Measurements from ENCODE around the gene PKNOX2.

Gene PKNOX2

DNA sequence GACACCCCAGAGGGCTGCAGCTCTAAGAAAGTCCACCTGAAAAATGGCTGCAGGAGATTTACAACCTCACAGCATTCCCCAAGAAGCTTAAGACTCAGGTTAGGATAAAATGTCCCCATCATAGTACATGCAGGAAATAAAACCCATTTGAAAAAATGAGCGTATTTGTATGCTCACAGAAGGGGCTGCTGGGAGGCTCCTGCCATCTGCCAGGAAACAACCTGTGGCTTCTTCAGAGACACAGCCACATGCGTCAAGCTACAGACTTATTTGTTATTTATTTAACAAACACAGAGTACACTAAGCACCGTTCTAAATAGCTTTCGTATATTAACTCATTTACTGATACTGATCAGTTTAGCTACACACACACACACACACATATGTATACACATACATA, 258.1 kb downstream of the PKNOX2 start:
- FAIRE-seq = no peak

DNA sequence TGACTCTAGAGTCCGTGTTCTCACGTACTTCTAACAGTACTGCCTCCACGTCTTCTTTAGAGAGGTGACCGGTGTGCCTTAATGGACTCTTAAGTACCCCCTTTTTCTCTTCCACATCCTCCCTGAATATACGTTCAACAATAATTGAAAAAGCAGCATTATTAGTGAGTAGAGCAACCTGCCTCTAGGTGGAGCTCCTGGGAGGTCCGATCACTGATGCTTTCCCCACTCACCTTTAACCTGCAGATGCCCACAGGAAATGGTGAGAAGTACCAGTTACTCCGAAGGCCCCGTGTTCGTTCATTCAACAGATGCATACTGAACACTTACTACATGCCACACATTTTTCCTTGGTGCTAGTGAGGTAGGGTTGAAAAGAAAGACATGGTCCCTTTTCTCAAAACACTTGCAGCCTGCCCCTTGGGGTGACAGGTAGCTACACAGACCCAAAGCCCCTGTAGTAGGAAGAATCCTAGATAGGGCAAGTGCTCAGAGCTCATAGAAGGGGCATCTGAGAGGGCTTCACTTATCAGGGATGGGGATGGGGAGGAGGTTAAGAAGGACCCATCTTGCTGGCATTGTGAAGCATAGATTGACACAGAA, 258.8 kb downstream of the PKNOX2 start:
- no peak for FAIRE-seq

DNA sequence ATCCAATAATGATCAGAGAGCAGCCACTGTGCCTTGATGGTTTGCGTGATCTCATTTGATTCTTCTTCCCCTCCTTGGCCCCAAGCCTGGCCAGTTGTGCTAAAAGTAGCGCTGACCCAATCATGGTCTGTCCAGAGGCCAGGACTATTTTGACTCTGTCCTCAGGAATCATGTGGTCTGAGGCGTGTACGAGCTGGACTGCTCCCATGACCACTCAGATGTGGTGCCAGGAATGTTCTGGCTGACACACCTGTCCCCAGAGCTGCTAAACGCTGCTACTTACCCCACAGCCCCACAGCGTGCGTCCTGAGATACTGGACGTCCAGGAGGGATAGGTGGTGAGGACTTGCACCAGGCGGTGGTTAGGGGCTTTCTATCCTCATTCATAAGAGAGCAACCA, 261.1 kb downstream of the PKNOX2 start:
- FAIRE-seq = no peak

DNA sequence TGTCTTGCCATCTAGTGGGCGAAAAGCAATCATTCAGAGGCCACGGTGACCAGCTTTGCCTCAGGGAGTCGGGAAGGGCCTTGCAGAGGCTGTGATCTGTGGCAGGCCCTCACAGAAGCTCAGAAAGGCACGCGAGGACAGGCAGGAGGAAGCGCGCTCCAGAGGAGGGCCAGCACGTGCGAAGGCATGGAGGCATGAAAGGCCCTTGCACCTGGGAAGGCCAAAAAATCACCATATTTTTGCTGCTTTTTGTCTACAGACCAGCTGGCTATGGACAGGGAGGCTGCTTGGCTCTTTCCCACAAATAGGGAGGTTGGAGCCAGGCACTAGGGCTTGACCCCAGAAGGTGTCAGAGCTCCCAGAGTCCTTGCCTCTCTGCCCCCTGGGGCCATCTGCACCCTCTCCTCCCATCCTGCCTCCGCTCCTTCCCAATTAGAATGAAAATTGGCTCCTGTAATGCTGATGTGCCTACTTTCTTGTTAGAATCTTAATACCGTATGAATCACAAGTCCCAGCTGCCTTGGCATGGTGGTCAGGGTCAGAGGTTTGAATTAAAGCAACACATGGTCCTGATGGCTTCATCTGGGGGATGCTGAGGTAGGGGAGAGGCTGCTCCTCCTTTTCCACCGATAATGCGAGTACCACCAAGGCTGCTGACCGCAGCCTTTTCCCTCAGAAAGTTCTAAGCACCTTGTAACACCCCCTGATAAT, 262.4 kb downstream of the PKNOX2 start:
- no peak for FAIRE-seq

DNA sequence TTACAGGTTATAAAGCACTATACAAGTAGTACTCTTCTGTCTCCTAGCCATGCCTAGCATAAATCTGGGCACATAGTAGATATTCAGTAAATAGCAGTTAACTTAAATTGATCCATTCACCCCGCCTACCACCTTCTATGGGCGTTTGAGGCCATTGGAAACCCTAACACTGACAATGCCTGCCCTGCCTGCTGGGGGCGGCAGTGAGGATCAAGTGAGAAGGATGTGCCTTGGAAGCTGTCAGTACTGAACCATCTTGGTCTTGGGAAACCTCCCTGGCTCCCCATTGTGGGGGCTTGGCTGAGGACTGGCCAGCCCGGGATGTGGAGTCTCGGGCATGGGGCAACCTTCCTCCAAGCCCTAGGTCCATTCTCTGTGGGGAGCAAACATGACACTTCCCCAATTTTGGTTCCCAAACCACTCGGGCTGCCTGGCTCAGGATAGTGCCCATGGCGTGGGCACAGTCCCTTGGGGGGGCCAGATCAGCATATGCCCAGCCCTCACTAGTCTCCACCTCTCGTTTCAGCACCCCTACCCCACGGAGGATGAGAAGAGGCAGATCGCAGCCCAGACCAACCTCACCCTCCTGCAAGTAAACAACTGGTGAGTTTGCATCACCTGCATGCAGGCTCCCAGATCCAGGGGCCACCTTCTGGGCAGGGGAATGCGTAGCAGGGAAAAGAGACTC, 264.1 kb downstream of the PKNOX2 start:
- no peak for FAIRE-seq

DNA sequence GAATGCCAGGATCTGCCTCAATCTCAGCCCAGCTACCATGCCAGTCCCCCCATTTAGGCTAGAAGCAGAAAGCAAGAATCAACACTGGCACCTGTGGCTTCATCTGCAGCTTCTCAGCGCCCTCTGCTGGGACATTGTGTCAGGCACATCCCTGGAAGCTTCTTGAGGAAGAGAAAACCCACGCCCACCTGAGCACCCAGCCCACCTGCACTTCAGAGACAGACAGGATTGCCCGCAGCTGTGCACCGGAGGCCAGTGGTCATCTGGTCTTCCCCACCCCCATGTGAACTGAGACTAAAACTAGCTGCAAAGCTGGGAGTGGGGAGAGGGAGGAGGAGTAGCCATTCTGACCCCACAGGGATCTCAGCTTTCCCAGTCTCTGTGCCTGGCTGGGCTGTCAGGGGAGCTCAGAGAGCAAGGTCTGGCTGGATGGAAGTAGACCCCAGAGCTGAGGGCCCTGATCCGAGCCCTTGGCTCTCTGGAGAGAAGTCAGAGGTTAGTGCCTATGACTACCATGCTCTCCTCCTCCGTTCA, 264.7 kb downstream of the PKNOX2 start:
- FAIRE-seq = no peak

DNA sequence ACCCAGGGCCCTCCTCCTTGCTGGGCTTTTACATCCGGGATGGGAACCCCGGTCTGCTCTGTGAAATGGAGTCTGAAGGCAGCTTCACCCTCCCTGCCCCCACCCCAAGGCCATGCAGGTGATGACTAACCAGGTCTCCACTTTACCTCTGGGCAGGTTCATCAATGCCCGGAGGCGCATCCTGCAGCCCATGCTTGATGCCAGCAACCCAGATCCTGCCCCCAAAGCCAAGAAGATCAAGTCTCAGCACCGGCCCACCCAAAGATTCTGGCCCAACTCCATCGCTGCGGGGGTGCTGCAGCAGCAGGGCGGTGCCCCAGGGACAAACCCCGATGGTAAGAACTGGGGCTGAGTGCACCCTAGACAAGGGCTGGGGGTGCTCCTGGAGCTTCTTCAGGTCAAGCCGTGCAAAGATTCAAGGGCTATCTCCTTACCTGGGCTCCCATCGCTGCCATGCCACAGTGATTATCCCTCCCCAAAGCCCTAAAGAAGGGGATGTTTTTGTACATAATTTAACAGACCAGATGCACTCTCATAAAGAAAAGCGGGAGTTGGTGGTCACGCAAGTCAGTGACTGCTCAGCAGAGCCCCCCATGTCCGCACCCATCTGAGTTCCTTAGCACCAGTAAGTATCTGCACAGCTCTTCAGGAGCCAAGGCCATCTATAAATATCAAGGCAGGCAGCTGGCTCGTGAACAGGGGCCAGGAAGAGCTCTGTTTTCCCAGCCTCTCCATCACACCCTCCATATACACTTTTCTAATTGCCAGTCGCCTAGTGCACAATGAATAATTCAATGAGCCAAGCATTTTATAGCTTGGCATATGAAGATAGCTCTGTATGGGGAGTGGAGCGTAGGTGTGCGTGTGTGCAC, 265.5 kb downstream of the PKNOX2 start:
- no peak for FAIRE-seq

DNA sequence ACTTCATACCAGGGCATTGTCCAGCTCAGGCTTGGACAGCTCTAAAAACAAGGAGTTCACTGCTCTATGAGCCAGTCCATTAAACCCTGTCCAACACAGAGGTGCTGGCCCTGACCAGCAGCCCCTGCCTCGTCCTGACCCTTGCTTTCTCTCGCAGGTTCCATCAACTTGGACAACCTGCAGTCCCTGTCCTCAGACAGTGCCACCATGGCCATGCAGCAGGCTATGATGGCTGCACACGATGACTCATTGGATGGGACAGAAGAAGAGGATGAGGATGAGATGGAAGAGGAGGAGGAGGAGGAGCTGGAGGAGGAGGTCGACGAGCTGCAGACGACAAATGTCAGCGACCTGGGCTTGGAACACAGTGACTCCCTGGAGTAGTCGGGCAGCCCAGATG, 266.5 kb downstream of the PKNOX2 start:
- no peak for FAIRE-seq

DNA sequence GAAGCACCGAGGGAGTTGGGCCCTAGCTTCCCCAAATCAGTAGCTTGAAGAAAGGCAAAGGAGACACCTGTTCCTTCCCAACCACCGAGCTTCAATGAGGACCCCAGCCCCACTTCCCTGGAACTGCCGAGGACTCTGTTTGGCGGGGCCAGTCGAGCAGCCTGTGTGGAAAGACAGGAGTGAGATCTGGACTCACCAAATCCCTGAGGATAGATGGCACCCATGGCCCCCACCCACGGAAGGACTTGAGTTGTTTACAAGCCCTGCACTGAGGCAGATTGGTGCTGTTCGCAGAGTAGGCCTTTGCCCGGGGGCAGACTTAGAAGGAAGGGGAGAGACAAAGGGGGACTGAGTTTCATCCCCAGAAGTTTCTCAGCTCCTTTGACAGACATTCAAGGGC, 266.9 kb downstream of the PKNOX2 start:
- no peak for FAIRE-seq

DNA sequence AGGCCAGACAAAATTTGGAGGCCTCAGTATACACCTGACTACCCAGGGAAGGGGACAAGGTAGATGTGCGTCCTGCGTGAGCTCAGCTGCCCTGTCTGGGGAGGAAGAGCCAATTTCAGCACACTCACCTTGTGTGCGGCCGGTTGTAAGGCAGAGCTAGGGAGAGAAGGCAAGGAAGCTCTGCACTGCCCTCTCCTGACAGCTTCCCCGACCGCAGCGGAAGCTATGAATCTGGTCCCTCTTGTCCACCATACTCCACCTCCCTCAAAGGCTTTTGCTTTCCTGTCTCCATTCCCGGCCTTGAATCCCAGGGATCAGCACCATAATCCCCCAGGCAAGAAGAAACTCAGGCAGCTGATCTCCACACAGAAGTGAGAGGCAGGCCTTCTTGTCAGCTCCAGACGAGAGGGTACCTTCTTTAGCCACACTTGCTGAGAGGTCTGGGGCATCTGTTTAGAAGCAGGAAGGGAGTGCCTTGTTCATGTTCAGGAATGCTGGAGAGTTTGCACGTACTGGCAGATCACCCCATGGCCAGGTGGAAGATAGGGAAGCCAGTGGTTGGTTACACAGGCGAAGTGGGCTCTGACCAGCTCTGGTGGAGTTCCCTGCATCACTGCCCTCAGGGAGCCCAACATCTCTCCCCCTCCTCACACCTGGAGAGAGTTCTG, 269.0 kb downstream of the PKNOX2 start:
- FAIRE-seq = no peak

DNA sequence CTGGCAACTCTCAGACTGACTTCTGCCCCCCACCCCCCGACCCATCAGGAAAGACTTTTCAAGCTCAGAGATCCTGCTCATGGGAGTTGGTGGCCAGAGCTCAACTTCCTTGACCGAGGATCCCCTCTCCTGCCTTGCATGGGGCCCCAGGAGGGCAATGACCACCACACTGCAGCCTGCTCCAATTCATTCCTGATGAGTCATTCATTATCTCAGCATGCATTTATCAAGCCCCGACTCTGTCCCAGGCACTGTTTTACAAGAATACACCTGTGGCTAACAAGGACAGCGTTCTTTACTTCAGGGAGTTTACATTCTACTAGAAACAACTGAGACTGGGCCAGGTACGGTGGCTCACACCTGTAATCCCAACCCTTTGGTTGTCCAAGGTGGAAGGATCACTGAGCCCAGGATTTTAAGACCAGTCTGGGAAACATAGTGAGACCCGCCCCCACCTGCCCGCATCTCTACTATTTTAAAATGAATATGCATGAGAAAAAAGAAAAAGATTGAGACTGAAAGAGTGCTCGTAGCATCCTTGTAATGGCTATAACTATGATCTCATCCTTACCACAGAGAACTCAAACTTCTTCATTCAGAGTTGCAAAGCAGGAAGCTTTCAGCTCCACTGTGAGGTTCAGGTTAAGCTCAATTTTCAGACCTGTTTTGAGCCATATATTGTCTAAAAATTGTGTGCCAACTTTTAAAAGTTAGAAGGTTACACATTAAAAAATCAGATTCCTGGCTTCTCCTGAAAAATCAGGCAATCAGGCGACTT, 271.1 kb downstream of the PKNOX2 start:
- FAIRE-seq = no peak

DNA sequence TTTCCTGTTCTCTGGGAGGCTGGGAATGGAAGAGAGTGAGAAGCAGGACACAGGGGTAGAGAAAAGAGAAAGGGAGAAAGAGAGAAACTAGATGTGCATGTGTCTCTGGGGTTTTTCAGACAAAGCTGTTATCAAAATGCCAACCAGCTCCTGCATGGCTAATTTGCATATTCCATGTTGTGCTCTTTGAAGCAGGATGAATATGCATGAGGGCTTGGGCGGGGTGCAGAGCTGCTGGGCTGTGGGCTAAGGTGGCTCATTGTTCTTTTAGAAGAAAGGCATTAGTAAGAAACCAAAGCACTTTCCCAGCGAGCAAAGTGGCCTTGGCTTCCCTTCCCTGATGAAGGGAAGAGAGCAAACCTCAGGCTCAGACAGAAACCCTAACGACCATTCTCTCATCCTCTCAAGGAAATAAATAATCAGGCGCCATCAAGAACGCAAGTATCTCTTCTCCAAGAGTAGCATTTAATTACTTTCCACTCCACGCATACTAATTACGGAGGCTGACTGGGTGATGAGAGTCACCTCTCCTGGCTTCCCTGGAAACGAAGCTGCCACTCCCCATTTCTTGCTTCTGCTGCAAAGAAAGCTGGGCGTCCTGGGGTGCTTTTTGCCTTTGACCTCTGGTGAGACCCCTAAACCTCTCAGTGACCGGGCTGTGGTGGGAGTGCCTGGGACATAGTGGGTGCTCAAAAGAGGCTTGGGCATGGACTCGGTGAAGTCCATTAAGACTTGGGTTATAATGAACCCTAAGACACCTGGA, 277.3 kb downstream of the PKNOX2 start:
- no peak for FAIRE-seq

DNA sequence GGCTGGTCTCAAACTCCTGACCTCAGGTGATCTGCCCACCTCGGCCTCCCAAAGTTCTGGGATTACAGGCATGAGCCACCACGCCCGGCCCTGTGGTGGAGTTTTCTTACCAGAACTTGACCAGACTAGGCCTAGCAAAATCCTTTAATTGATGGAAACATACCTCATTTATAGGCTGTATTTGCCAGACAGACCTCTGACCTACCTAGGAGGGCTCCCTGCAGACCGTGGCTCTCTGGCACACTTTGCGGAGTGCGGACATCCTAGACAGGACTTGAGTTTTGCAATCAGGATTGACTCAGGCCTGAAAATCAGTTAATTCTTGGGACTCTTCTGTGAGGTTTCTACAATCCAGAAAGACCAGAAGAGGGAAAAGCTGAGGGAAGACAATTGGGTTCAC, 278.4 kb downstream of the PKNOX2 start:
- no peak for FAIRE-seq

DNA sequence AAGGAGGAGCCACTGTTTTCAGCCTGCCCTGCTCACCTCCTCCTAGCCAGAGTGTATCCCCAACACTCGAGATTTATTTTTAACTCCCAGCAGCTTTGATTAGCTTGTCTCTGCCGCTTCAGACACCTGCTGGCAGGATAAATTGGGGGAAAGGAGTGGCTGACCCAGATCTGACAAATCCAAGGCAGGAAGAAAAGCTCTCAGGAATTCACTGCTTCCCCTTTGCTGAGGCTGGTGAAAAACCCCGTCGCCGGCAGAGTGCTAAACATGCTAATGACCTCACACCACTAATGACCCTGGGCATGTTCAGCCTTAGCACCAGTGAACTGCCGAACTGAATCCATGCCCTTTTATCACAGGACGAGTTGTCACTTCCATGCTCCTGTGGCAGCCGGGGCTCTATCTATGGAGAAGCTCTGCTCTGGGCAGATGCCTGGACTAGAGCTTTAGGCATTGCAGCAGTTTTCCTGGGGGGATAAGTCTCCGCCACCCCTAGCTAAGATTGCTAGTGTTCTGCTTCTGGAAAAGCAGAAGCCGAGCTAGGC, 279.3 kb downstream of the PKNOX2 start:
- FAIRE-seq = no peak

DNA sequence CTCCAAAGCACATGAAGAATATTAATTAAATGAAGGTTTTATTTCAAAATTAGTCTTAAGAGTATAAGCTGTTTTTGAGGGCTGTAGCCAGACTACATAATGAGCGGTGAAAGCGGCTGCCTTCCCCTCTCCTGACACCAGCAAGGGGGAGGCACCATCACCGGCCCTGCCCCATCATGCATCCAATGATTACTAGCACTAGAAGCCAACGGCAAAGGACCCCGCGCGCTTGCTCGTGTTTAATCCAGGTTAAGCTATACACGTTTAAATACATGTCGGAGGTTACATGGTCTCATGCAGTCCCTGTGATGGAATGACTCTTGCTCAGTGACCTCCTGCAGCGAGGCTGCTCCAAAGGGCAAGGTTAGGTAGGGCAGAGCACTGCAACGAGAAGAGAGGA, 281.2 kb downstream of the PKNOX2 start:
- no peak for FAIRE-seq

DNA sequence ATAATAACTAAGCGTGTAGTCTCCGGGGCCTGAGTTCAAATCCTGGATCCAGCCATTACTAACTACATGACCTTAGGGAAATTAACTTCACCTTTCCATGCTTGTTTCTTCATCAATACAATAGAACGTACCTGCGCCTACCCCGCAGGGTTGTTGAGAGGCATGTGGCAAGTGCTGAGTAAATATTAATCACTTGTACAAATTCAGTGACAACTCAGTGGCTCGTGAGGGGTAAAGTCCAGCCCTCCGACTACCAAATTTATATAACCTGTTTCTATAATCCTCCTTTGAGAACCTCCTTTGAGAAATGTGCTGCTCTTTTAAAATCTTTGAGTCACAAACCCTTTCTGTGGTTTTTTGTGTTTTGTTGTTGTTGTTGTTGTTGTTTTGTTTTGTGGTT, 281.7 kb downstream of the PKNOX2 start:
- no peak for FAIRE-seq

DNA sequence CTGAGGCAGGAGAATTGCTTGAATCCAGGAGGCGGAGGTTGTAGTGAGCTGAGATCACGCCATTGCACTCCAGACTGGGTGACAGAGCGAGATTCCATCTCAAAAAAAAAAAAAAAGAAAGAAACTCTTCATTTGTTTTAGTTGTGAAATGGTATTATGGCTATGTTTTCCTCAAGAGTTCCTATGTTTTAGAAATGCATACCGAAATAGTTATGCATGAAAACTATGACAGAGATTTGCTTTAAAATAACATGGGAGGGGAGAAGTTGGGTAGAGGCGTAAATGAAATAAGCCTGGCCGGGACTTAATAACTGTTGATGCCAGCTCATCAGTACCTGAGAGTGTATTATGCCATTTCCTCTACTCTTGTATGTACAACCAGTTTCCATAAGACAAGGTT, 283.2 kb downstream of the PKNOX2 start:
- no peak for FAIRE-seq

DNA sequence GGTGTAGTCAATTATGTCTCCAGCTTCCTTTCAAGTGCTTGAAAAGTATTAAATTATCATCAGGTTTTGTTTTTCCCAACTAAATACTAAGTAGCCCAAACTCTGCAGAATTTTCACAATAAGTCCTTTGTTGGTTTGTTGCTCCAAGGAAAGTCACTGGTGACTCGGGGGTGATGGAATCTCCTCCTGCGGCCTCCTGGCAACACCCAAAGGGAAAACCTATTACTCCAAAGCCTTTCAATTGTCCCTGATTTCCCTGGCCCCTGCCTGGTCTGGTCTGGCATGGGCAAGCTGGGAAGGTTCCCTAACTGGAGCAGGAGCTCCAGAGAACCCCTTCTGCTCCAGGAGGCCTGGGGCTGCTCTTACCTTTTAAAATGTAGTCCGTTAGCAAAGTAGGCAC, 283.6 kb downstream of the PKNOX2 start:
- no peak for FAIRE-seq

DNA sequence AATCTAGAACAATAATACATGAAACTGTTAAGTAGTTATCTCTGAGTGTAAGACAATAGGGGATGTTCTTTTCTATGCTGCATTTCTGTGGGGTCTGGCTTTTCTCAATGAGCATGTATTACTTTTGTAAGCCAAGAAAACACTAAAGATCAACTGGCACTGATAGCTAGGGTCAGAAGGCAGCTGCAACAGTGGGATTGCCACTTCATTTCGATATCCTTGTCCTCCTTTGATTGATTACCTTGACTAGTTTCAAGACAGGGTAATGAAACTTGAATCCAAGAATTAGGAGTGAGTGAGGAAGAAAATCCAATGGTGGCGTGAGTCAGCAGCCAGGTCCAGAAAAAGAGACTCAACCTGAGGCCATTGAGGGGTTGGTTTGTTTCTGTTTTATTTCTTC, 285.0 kb downstream of the PKNOX2 start:
- FAIRE-seq = no peak

DNA sequence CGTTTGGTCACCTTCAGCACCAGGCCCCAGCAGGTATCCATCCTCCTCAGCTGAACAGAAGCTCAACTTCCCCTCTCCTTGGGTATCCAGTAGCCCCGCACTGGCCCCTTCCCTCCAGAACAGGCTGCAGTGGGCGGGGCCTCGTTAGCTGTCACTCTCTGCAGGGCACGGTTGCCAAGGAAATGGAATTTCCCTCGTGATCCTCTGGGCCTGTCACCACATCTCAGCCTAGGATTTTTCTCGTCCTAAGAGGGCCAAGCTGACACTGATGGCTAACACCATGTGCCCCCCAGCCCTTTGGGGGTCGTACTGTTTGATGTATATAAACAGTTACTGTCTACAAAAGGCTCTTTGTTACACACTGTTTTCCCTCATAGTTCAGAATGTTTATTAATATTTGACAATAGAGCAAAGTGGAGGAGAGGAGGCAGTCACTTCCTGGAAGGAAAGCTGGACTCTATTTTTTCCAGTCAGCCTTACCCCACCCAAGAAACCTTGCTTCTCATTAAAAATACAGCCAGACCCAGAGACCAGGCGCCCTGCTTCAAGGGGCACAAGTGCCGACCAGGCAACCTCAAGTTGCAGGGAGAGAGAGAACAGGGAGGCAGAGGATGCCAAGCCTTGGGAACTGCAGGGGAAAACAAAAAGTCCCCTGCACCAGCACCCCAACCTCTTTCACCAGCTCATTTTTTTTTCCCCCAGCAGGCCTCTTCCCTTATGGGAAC, 287.0 kb downstream of the PKNOX2 start:
- FAIRE-seq = no peak
